ENCODE data around the gene COL18A1. TPM values are rescaled to one million over a fixed set of nuclear protein-coding genes. Genes with fewer than 3 reads are reported as not detected.

COL18A1 gene
- total and polyA plus RNA-seq, 2 of the 8 experiments (the other 6 are each of a cell fraction or from before 2014, with no cell fraction given) = 145 to 201 TPM

DNA sequence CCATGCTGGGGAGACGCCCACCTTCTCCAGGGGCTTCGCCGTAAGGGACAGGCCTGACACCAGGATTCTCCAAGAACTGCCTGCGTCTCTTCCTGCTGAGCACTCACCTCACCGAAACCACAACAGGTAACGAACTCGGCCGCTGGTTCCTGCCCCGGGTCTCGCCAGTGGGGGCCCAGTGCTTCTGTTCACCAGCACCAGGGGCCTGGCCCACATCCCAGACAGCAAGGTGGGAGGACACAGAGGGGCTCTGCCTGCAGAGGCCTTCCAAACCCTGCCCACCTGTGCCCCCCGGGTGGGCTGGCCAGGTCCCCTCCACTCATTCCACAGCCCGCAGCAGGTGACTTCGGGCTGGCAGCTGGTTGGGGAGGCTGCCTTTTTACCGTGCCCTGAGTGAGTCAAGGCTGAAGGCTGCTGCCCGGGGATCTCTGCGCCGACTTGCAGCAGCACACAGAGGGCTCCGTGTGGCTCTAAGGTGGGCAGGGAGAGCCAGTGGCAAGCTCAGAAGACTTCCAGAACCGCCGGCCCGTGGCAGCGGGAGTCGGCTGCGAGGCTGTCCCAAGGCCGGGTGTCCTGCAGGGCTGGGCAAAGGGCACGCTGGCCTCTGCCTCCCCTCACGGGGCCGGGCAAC, 14.7 kb upstream of the COL18A1 start (continued):
- TF ChIP-seq, protein P1, sequence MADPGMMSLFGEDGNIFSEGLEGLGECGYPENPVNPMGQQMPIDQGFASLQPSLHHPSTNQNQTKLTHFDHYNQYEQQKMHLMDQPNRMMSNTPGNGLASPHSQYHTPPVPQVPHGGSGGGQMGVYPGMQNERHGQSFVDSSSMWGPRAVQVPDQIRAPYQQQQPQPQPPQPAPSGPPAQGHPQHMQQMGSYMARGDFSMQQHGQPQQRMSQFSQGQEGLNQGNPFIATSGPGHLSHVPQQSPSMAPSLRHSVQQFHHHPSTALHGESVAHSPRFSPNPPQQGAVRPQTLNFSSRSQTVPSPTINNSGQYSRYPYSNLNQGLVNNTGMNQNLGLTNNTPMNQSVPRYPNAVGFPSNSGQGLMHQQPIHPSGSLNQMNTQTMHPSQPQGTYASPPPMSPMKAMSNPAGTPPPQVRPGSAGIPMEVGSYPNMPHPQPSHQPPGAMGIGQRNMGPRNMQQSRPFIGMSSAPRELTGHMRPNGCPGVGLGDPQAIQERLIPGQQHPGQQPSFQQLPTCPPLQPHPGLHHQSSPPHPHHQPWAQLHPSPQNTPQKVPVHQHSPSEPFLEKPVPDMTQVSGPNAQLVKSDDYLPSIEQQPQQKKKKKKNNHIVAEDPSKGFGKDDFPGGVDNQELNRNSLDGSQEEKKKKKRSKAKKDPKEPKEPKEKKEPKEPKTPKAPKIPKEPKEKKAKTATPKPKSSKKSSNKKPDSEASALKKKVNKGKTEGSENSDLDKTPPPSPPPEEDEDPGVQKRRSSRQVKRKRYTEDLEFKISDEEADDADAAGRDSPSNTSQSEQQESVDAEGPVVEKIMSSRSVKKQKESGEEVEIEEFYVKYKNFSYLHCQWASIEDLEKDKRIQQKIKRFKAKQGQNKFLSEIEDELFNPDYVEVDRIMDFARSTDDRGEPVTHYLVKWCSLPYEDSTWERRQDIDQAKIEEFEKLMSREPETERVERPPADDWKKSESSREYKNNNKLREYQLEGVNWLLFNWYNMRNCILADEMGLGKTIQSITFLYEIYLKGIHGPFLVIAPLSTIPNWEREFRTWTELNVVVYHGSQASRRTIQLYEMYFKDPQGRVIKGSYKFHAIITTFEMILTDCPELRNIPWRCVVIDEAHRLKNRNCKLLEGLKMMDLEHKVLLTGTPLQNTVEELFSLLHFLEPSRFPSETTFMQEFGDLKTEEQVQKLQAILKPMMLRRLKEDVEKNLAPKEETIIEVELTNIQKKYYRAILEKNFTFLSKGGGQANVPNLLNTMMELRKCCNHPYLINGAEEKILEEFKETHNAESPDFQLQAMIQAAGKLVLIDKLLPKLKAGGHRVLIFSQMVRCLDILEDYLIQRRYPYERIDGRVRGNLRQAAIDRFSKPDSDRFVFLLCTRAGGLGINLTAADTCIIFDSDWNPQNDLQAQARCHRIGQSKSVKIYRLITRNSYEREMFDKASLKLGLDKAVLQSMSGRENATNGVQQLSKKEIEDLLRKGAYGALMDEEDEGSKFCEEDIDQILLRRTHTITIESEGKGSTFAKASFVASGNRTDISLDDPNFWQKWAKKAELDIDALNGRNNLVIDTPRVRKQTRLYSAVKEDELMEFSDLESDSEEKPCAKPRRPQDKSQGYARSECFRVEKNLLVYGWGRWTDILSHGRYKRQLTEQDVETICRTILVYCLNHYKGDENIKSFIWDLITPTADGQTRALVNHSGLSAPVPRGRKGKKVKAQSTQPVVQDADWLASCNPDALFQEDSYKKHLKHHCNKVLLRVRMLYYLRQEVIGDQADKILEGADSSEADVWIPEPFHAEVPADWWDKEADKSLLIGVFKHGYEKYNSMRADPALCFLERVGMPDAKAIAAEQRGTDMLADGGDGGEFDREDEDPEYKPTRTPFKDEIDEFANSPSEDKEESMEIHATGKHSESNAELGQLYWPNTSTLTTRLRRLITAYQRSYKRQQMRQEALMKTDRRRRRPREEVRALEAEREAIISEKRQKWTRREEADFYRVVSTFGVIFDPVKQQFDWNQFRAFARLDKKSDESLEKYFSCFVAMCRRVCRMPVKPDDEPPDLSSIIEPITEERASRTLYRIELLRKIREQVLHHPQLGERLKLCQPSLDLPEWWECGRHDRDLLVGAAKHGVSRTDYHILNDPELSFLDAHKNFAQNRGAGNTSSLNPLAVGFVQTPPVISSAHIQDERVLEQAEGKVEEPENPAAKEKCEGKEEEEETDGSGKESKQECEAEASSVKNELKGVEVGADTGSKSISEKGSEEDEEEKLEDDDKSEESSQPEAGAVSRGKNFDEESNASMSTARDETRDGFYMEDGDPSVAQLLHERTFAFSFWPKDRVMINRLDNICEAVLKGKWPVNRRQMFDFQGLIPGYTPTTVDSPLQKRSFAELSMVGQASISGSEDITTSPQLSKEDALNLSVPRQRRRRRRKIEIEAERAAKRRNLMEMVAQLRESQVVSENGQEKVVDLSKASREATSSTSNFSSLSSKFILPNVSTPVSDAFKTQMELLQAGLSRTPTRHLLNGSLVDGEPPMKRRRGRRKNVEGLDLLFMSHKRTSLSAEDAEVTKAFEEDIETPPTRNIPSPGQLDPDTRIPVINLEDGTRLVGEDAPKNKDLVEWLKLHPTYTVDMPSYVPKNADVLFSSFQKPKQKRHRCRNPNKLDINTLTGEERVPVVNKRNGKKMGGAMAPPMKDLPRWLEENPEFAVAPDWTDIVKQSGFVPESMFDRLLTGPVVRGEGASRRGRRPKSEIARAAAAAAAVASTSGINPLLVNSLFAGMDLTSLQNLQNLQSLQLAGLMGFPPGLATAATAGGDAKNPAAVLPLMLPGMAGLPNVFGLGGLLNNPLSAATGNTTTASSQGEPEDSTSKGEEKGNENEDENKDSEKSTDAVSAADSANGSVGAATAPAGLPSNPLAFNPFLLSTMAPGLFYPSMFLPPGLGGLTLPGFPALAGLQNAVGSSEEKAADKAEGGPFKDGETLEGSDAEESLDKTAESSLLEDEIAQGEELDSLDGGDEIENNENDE (IDR thresholded peaks at IDR 0.05; ENCODE audit: insufficient replicate concordance, low read length) = no peak
- no peak for TF ChIP-seq TBP (IDR thresholded peaks at IDR 0.05; ENCODE audit: low read depth, low read length)
- TF ChIP-seq TAF7 (optimal IDR thresholded peaks at IDR 0.05; ENCODE audit: borderline replicate concordance, low read depth, low read length) = no peak
- TF ChIP-seq RFX5 (IDR thresholded peaks at IDR 0.05; ENCODE audit: borderline replicate concordance, low read depth, low read length) = no peak
- TF ChIP-seq POLR2AphosphoS5 (IDR thresholded peaks at IDR 0.05; ENCODE audit: low read depth, low read length) = no peak
- TF ChIP-seq, protein P2, sequence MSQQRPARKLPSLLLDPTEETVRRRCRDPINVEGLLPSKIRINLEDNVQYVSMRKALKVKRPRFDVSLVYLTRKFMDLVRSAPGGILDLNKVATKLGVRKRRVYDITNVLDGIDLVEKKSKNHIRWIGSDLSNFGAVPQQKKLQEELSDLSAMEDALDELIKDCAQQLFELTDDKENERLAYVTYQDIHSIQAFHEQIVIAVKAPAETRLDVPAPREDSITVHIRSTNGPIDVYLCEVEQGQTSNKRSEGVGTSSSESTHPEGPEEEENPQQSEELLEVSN (IDR thresholded peaks at IDR 0.05) = no peak
- TF ChIP-seq RXRA (IDR thresholded peaks at IDR 0.05; ENCODE audit: insufficient read depth, low read depth, low read length) = no peak
- no peak for TF ChIP-seq CHD2 (IDR thresholded peaks at IDR 0.05; ENCODE audit: low read length)
- TF ChIP-seq BRCA1 (IDR thresholded peaks at IDR 0.05; ENCODE audit: low read depth, low read length) = no peak

Data from H1 (cell line).